DOHH2 (cell line): Measurements from ENCODE around the gene C3AR1.
A peak's percentile ranks its signal among the peaks of the same experiment; 100 is the strongest.
"Not testable (repeated sequence)": the region's sequence is repeated elsewhere in the genome, so short reads cannot be mapped to it uniquely, and the experiment has no call there.

Source experiments
- H3F3A ChIP-seq: fragments of 200-600 bp; sonication (generic), shearing (Covaris generic); 2 replicates; pipeline ENCODE4 v1.6.0; 2016; ENCODE audit warnings: antibody characterized with exemption, mild to moderate bottlenecking; ENCODE audit not compliant: control insufficient read depth, insufficient read depth
- H3K27ac ChIP-seq: fragments of 200-600 bp; sonication (generic); 2 replicates; pipeline ENCODE4 v1.5.1; 2014; ENCODE audit warnings: low read depth, mild to moderate bottlenecking, low read length, moderate library complexity
- H3K27me3 ChIP-seq: fragments of 200-600 bp; sonication (generic); 2 replicates; pipeline ENCODE4 v1.6.1; 2014; ENCODE audit warnings: mild to moderate bottlenecking, low read length, mixed read lengths; ENCODE audit not compliant: control insufficient read depth
- H3K36me3 ChIP-seq: fragments of 200-600 bp; sonication (generic); 2 replicates; pipeline ENCODE4 v1.6.1; 2014; ENCODE audit warnings: mild to moderate bottlenecking, low read length, moderate library complexity, mixed read lengths; ENCODE audit not compliant: control insufficient read depth
- H3K4me1 ChIP-seq: fragments of 200-600 bp; sonication (generic); 2 replicates; pipeline ENCODE4 v1.6.1; 2014; ENCODE audit warnings: mild to moderate bottlenecking, low read length, mixed read lengths; ENCODE audit not compliant: control insufficient read depth
- H3K4me2 ChIP-seq: fragments of 200-600 bp; sonication (generic); 2 replicates; pipeline ENCODE4 v1.6.0; 2014; ENCODE audit warnings: mild to moderate bottlenecking, low read length, moderate library complexity
- H3K4me3 ChIP-seq: fragments of 200-600 bp; sonication (generic); 2 replicates; pipeline ENCODE4 v1.5.1; 2014; ENCODE audit warnings: mild to moderate bottlenecking, low read length, mixed read lengths
- H3K79me2 ChIP-seq: fragments of 200-600 bp; sonication (generic); 2 replicates; pipeline ENCODE4 v1.6.1; 2014; ENCODE audit warnings: mild to moderate bottlenecking, low read length, mixed read lengths; ENCODE audit not compliant: control insufficient read depth
- H3K9me2 ChIP-seq: fragments of 200-600 bp; sonication (generic); replicated peaks from 2 replicates; pipeline ENCODE4 v1.6.1; 2014; ENCODE audit warnings: mild to moderate bottlenecking, low read length, mixed read lengths; ENCODE audit not compliant: control insufficient read depth
- H3K9me3 ChIP-seq: fragments of 200-600 bp; sonication (generic); 2 replicates; pipeline ENCODE4 v1.6.1; 2014; ENCODE audit warnings: antibody characterized with exemption, low read length, mixed read lengths; ENCODE audit not compliant: control insufficient read depth, insufficient read depth
- H4K20me1 ChIP-seq: fragments of 200-600 bp; sonication (generic); 2 replicates; pipeline ENCODE4 v1.6.0; 2014; ENCODE audit warnings: low read depth, mild to moderate bottlenecking, antibody characterized with exemption, low read length, moderate library complexity; ENCODE audit not compliant: control insufficient read depth, insufficient read depth
- EZH2phosphoT487 ChIP-seq: fragments of 200-600 bp; sonication (generic); IDR thresholded peaks from 2 replicates; pipeline ENCODE4 v1.6.1; 2017; ENCODE audit warnings: borderline replicate concordance, mild to moderate bottlenecking, antibody characterized with exemption, low read length, moderate library complexity, mixed read lengths
- TF ChIP-seq, protein P1 (sequence below): fragments of 200-600 bp; sonication (generic); IDR thresholded peaks from one replicate; pipeline ENCODE4 v1.5.1; 2014; ENCODE audit warnings: antibody characterized with exemption, mild to moderate bottlenecking, low read depth, low read length; ENCODE audit not compliant: poor library complexity, severe bottlenecking

C3AR1 gene

DNA sequence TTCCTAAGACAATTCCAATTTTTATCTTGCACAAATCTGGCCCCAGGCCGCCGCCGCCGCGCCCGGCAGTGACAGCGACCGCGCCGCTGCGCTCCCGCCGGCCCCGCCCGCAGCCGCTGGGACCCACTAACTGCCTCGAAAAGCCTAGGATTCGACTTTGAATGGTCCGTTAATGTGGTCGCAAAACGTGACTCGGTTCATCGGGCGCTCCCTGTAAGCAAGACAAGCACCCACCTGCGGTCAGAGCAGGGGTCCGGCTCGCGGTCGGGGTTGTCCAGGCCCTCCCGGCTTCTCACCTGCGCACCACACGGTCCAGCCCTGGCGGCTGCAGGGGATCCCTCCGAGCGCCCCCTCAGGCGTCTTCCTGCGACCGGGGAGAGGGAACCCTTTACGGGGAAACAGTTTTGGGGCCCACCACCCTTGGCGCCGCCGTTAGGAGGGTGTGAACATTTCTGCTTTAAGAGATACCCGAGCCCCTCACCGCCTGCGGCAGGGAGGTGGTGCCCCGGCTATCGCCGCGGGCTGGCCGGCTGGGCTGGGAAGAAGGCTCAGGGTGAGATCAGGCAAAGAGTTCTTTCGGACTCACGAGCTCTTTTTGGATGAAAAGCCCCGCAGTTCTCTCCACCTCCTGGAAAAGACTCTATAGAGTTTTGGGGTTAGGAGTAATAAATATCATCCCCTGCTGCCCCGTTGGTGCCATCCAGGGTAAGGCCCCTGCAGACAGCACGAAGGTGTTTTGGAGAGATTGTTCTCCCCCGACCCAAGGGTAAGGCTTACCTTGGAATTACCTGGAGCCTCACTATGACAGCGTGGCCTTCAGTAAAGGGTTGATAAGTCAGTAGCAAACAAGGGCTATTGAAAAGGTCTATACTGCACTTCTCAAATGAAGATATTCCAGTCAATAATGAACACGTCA is 47.2 kb downstream of the C3AR1 start:
- Histone ChIP-seq H3K27ac (no peak overlapping the region), H3K4me2 (peak overlapping the region; percentile 80), H3K4me3 (peak overlapping the region; percentile 80), H3K9me3 (no peaks in the 10 kb centered on the region), H3K9me2 (no peaks in the 10 kb centered on the region), H3K4me1 (peaks cover 8% of the 10 kb centered on the region), H3K79me2 (no peaks in the 10 kb centered on the region), H3K36me3 (no peaks in the 10 kb centered on the region), H4K20me1 (no peaks in the 10 kb centered on the region), H3F3A (peaks cover 7% of the 10 kb centered on the region; the same call in 1 of the 2 replicates), H3K27me3 (peaks cover 20% of the 10 kb centered on the region)
- no peak for TF ChIP-seq EZH2phosphoT487
- TF ChIP-seq, protein P1, sequence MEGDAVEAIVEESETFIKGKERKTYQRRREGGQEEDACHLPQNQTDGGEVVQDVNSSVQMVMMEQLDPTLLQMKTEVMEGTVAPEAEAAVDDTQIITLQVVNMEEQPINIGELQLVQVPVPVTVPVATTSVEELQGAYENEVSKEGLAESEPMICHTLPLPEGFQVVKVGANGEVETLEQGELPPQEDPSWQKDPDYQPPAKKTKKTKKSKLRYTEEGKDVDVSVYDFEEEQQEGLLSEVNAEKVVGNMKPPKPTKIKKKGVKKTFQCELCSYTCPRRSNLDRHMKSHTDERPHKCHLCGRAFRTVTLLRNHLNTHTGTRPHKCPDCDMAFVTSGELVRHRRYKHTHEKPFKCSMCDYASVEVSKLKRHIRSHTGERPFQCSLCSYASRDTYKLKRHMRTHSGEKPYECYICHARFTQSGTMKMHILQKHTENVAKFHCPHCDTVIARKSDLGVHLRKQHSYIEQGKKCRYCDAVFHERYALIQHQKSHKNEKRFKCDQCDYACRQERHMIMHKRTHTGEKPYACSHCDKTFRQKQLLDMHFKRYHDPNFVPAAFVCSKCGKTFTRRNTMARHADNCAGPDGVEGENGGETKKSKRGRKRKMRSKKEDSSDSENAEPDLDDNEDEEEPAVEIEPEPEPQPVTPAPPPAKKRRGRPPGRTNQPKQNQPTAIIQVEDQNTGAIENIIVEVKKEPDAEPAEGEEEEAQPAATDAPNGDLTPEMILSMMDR = peak; percentile 28

DNA sequence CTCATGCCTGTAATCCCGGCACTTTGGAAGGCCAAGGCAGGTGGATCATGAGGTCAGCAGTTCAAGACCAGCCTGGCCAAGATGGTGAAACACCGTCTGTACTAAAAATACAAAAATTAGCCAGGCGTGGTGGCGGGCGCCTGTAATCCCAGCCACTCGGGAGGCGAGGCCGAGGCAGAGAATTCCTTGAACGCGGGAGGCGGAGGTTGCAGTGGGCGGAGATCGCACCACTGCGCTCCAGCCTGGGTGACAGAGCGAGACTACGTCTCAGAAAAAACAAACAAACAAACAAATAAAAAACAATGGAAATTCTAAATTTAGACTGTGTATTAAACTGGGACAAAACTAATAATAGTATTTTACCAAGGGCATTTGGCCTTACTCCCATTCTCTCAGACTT is 47.9 kb downstream of the C3AR1 start:
- not testable (repeated sequence) for H3K36me3 ChIP-seq, H3K9me3 ChIP-seq, H3F3A ChIP-seq, H3K79me2 ChIP-seq, H3K4me1 ChIP-seq, H4K20me1 ChIP-seq, H3K9me2 ChIP-seq, H3K27ac ChIP-seq
- Histone ChIP-seq H3K4me3 (peak overlapping the region; percentile 80), H3K27me3 (peaks cover 20% of the 10 kb centered on the region), H3K4me2 (peak overlapping the region; percentile 80)

DNA sequence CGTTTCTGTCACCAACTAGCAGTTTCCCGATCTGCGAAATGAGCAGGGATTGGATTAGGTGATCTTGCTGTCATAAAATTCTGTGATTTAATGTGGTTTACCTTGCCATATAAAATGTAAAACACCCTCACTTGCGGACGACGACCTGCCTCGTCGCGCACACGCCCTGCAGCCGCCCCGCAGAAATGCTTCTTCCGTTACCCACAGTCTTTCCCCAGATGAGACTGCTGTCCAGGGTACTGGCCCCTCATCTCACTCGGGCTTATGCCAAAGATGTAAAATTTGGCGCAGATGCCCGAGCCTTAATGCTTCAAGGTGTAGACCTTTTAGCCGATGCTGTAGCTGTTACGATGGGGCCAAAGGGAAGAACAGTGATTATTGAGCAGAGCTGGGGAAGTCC is 51.3 kb downstream of the C3AR1 start:
- TF ChIP-seq EZH2phosphoT487 = no peak
- TF ChIP-seq, protein P1 = no peak
- no peak overlapping the region for H3K4me3 ChIP-seq
- H3K27me3 ChIP-seq = peaks cover 19% of the 10 kb centered on the region
- no peaks in the 10 kb centered on the region for H4K20me1 ChIP-seq
- H3K36me3 ChIP-seq = no peaks in the 10 kb centered on the region
- no peaks in the 10 kb centered on the region for H3K9me2 ChIP-seq
- no peak overlapping the region for H3K4me2 ChIP-seq
- no peaks in the 10 kb centered on the region for H3F3A ChIP-seq
- H3K79me2 ChIP-seq = no peaks in the 10 kb centered on the region
- H3K9me3 ChIP-seq = no peaks in the 10 kb centered on the region
- H3K4me1 ChIP-seq = peaks cover 8% of the 10 kb centered on the region
- H3K27ac ChIP-seq = no peak overlapping the region

DNA sequence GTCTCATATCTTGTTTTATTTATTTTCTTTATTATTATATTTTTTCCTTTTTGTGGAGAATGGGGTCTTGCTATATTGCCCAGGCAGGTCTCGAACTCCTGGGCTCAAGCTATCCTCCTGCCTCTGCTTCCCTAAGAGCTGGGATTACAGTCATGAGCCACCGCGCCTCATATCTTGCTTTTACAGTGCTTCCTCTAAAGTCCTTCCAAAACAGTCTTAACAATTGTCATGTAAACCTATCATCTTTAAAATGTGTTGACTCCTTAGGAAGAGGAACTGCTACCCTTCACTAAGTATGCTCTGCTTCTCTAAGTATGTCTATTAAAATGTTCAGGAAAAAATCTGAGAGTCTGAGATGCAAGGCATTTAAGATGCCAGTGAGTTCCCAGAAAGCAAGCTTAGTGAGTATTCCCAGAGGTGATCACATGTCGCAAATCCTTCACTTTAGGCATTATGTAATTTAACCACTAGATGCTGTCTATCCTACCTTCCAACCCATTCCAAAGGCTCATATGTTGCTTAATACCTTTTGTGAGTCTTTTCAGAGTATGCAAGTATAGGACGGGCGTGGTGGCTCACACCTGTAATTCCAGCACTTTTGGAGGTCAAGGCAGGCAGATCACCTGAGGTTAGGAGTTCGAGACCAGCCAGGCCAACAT is 53.4 kb downstream of the C3AR1 start:
- TF ChIP-seq, protein P1 = no peak
- no peak for TF ChIP-seq EZH2phosphoT487
- H3K4me1 ChIP-seq = no peaks in the 10 kb centered on the region
- no peaks in the 10 kb centered on the region for H3F3A ChIP-seq
- H3K79me2 ChIP-seq = no peaks in the 10 kb centered on the region
- H3K36me3 ChIP-seq = no peaks in the 10 kb centered on the region
- no peak overlapping the region for H3K4me3 ChIP-seq
- no peaks in the 10 kb centered on the region for H3K9me2 ChIP-seq
- H3K9me3 ChIP-seq = no peaks in the 10 kb centered on the region
- peaks cover 5% of the 10 kb centered on the region for H3K27me3 ChIP-seq
- no peaks in the 10 kb centered on the region for H4K20me1 ChIP-seq
- no peak overlapping the region for H3K4me2 ChIP-seq
- no peak overlapping the region for H3K27ac ChIP-seq
